GM23248 (cell line): ENCODE data around the gene NDUFS6. TPM values are rescaled to one million over a fixed set of nuclear protein-coding genes. Genes with fewer than 3 reads are reported as not detected.

Experiments
- DNase-seq: peaks from one replicate; pipeline ENCODE4 v3.0.0-alpha.2; 2015
- H2AFZ ChIP-seq: fragments of 200-600 bp; sonication (generic); 2 replicates; pipeline ENCODE4 v1.6.1; 2016; ENCODE audit warnings: antibody characterized with exemption
- H3F3A ChIP-seq: fragments of 200-600 bp; sonication (generic); 2 replicates; pipeline ENCODE4 v1.6.1; 2016; ENCODE audit warnings: mild to moderate bottlenecking, antibody characterized with exemption, mixed run types; ENCODE audit not compliant: insufficient read depth
- H3K27ac ChIP-seq: fragments of 200-600 bp; sonication (generic); 2 replicates; pipeline ENCODE4 v1.5.1; 2016; ENCODE audit warnings: mild to moderate bottlenecking
- H3K27me3 ChIP-seq: fragments of 200-600 bp; sonication (generic); replicated peaks from 2 replicates; pipeline ENCODE4 v1.6.1; 2016; ENCODE audit warnings: mild to moderate bottlenecking; ENCODE audit not compliant: insufficient read depth
- H3K36me3 ChIP-seq: fragments of 200-600 bp; sonication (generic); 2 replicates; pipeline ENCODE4 v1.6.1; 2016; ENCODE audit warnings: low read depth, mild to moderate bottlenecking
- H3K4me1 ChIP-seq: fragments of 200-600 bp; sonication (generic); 2 replicates; pipeline ENCODE4 v1.6.1; 2016; ENCODE audit warnings: mild to moderate bottlenecking; ENCODE audit not compliant: insufficient read depth
- H3K4me2 ChIP-seq: fragments of 200-600 bp; sonication (generic); one replicate; pipeline ENCODE4 v1.6.1; 2016; ENCODE audit warnings: mild to moderate bottlenecking; ENCODE audit not compliant: unreplicated experiment
- H3K4me3 ChIP-seq: fragments of 200-600 bp; sonication (generic); 2 replicates; pipeline ENCODE4 v1.5.1; 2016; ENCODE audit warnings: mild to moderate bottlenecking
- H3K79me2 ChIP-seq: fragments of 200-600 bp; sonication (generic); 2 replicates; pipeline ENCODE4 v1.6.1; 2016; ENCODE audit warnings: mild to moderate bottlenecking; ENCODE audit not compliant: insufficient read depth
- H3K9ac ChIP-seq: fragments of 200-600 bp; sonication (generic); 2 replicates; pipeline ENCODE4 v1.6.1; 2016; ENCODE audit warnings: mild to moderate bottlenecking
- H3K9me2 ChIP-seq: fragments of 200-600 bp; sonication (generic); 2 replicates; pipeline ENCODE4 v1.6.1; 2016; ENCODE audit warnings: mixed run types, mild to moderate bottlenecking, moderate library complexity; ENCODE audit not compliant: insufficient read depth
- H3K9me3 ChIP-seq: fragments of 200-600 bp; sonication (generic); one replicate; pipeline ENCODE4 v1.6.1; 2017; ENCODE audit warnings: low read depth
- H4K20me1 ChIP-seq: fragments of 200-600 bp; sonication (generic); 2 replicates; pipeline ENCODE4 v1.6.0; 2016; ENCODE audit not compliant: insufficient read depth
- EZH2 ChIP-seq: fragments of 200-600 bp; sonication (generic); IDR thresholded peaks from 2 replicates; pipeline ENCODE4 v1.6.1; 2018; ENCODE audit warnings: antibody characterized with exemption, mild to moderate bottlenecking; ENCODE audit not compliant: insufficient read depth, poor library complexity, severe bottlenecking
- EZH2phosphoT487 ChIP-seq: fragments of 200-600 bp; sonication (generic); IDR thresholded peaks from 2 replicates; pipeline ENCODE4 v1.6.1; 2018; ENCODE audit warnings: antibody characterized with exemption, moderate library complexity, mild to moderate bottlenecking, low read depth; ENCODE audit not compliant: insufficient read depth
- WGBS, 2 experiments: methylation state at CpG; one replicate each; pipeline ENCODE4 v1.1.6; 2015 to 2017; ENCODE audit warnings: low lambda C conversion rate in 2 of 2, low coverage in 1 of 2; ENCODE audit errors: missing lambda C conversion rate in 2 of 2; 5-methylcytosine and 5-hydroxymethylcytosine counted together
- in situ Hi-C: fragments of 300-500 bp; cut with MboI; formaldehyde crosslinking; loops from 2 replicates; pipeline ENCODE4 v1.15.0; 2020
- polyA plus RNA-seq: library from polyadenylated mRNA; unstranded; fragments of >200 nt; fragmentation: Nextera tagmentation; extraction: Ambion mirVana; gene quantifications from 2 replicates; pipeline ENCODE4 v1.2.1, GENCODE V29; 2016
- total RNA-seq: library from RNA; depleted of rRNA; stranded (reverse); fragments of >200 nt; shearing (Covaris generic); gene quantifications from 2 replicates; pipeline ENCODE4 v1.2.3, GENCODE V29; 2014

The NDUFS6 gene
- total and polyA plus RNA-seq, 2 experiments from 2014 or later = 39.6 to 106 TPM

- Histone ChIP-seq H3F3A (no peaks in the 10 kb centered on the region), H3K4me3 (no peak overlapping the region), H3K4me2 (no peak overlapping the region), H2AFZ (no peak overlapping the region), H3K36me3 (no peaks in the 10 kb centered on the region), H3K9me2 (no peaks in the 10 kb centered on the region), H3K27me3 (peaks cover 15% of the 10 kb centered on the region), H3K79me2 (no peaks in the 10 kb centered on the region), H3K9ac (no peak overlapping the region), H3K27ac (no peak overlapping the region), H4K20me1 (no peaks in the 10 kb centered on the region), H3K4me1 (no peaks in the 10 kb centered on the region), H3K9me3 (no peaks in the 10 kb centered on the region)
- WGBS, 2 experiments = 77 to 83% methylated on average over 31 of the region's 31 CpGs
- DNase-seq = no peak
- in situ Hi-C loops = no loop called here
- TF ChIP-seq EZH2phosphoT487 (no peak), EZH2 (no peak)
Observed at GRCh38 chr5:1777281-1778137, 23.7 kb upstream of the NDUFS6 start.

GRCh38 chr5:1778138-1779020 lies 22.8 kb upstream of the NDUFS6 start:
- no peaks in the 10 kb centered on the region for H3K79me2 ChIP-seq
- in situ Hi-C loops = no loop called here
- WGBS, 2 experiments = 64 to 69% methylated on average over 19 of the region's 19 CpGs
- no peak overlapping the region for H3K4me3 ChIP-seq
- no peak overlapping the region for H3K4me2 ChIP-seq
- H2AFZ ChIP-seq = no peak overlapping the region
- no peak overlapping the region for H3K27ac ChIP-seq
- no peaks in the 10 kb centered on the region for H3F3A ChIP-seq
- H4K20me1 ChIP-seq = no peaks in the 10 kb centered on the region
- TF ChIP-seq EZH2phosphoT487 (no peak), EZH2 (no peak)
- no peaks in the 10 kb centered on the region for H3K4me1 ChIP-seq
- H3K9ac ChIP-seq = no peak overlapping the region
- no peaks in the 10 kb centered on the region for H3K9me3 ChIP-seq
- H3K27me3 ChIP-seq = peaks cover 9% of the 10 kb centered on the region; the same call in 1 of the 2 replicates
- no peaks in the 10 kb centered on the region for H3K36me3 ChIP-seq
- no peak for DNase-seq
- H3K9me2 ChIP-seq = no peaks in the 10 kb centered on the region

- H3F3A ChIP-seq = no peaks in the 10 kb centered on the region
- no peak overlapping the region for H2AFZ ChIP-seq
- no peak overlapping the region for H3K4me3 ChIP-seq
- no peak overlapping the region for H3K27ac ChIP-seq
- 73 to 76% methylated on average over 32 of the region's 32 CpGs for WGBS, 2 experiments
- no peaks in the 10 kb centered on the region for H3K36me3 ChIP-seq
- no peak for DNase-seq
- no peak overlapping the region for H3K4me2 ChIP-seq
- no peaks in the 10 kb centered on the region for H3K4me1 ChIP-seq
- no peaks in the 10 kb centered on the region for H3K9me2 ChIP-seq
- no peak for TF ChIP-seq EZH2
- no peak for TF ChIP-seq EZH2phosphoT487
- H3K9ac ChIP-seq = no peak overlapping the region
- H4K20me1 ChIP-seq = no peaks in the 10 kb centered on the region
- no peaks in the 10 kb centered on the region for H3K9me3 ChIP-seq
- H3K27me3 ChIP-seq = 0 out of 2 replicates have a peak, but pooled peaks cover 8% of the 10 kb centered on the region
- in situ Hi-C loops = no loop called here
- H3K79me2 ChIP-seq = no peaks in the 10 kb centered on the region
Observed at GRCh38 chr5:1779021-1779680, 22.1 kb upstream of the NDUFS6 start.
